Measurements from ENCODE around the gene CTIF. TPM values are rescaled to one million over a fixed set of nuclear protein-coding genes. Genes with fewer than 3 reads are reported as not detected.

Gene CTIF
- total RNA-seq, 1 donor from 2014 or later = 67.9 TPM

- Mint-ChIP-seq H3K4me3 (no peak overlapping the region), H3K4me1 (peaks cover 11% of the 10 kb centered on the region)
Measured at GRCh38 chr18:48592540-48593171, 53.8 kb downstream of the CTIF start.

GRCh38 chr18:48594471-48595094 lies 55.8 kb downstream of the CTIF start:
- TF ChIP-seq CTCF (IDR thresholded peaks at IDR 0.05; ENCODE audit: unreplicated experiment) = no peak
- DNase-seq (ENCODE audit: low spot score in 2 of 2, unreplicated experiment in 2 of 2) = no peak
- H3K4me1 Mint-ChIP-seq = peaks cover 11% of the 10 kb centered on the region
- no peaks in the 10 kb centered on the region for H3K27me3 Mint-ChIP-seq (ENCODE audit: low read depth)
- no peaks in the 10 kb centered on the region for H3K9me3 Mint-ChIP-seq
- peak overlapping the region; percentile 66 for H3K27ac Mint-ChIP-seq
- H3K36me3 Mint-ChIP-seq = peaks cover 6% of the 10 kb centered on the region
- no peak overlapping the region for H3K4me3 Mint-ChIP-seq

More at GRCh38 chr18:48592540-48593171, 53.8 kb downstream of the CTIF start:
- Mint-ChIP-seq H3K36me3 (peaks cover 6% of the 10 kb centered on the region), H3K27ac (no peak overlapping the region), H3K9me3 (no peaks in the 10 kb centered on the region), H3K27me3 (ENCODE audit: low read depth) (no peaks in the 10 kb centered on the region)
- DNase-seq (ENCODE audit: low spot score in 2 of 2, unreplicated experiment in 2 of 2) = no peak
- TF ChIP-seq CTCF (IDR thresholded peaks at IDR 0.05; ENCODE audit: unreplicated experiment) = no peak

- Mint-ChIP-seq H3K4me3 (no peak overlapping the region), H3K4me1 (peaks cover 20% of the 10 kb centered on the region), H3K36me3 (peaks cover 6% of the 10 kb centered on the region), H3K9me3 (no peaks in the 10 kb centered on the region), H3K27ac (no peak overlapping the region), H3K27me3 (ENCODE audit: low read depth) (no peaks in the 10 kb centered on the region)
- no peak for DNase-seq (ENCODE audit: low spot score in 2 of 2, unreplicated experiment in 2 of 2)
- TF ChIP-seq CTCF (IDR thresholded peaks at IDR 0.05; ENCODE audit: unreplicated experiment) = no peak
Measured at GRCh38 chr18:48595703-48596218, 56.9 kb downstream of the CTIF start.

- no peak overlapping the region for H3K27ac Mint-ChIP-seq
Measured at GRCh38 chr18:48597110-48597509, 58.3 kb downstream of the CTIF start.

GRCh38 chr18:48597671-48598070 lies 58.8 kb downstream of the CTIF start:
- no peak overlapping the region for H3K27ac Mint-ChIP-seq
- H3K4me1 Mint-ChIP-seq = peaks cover 27% of the 10 kb centered on the region
- no peaks in the 10 kb centered on the region for H3K9me3 Mint-ChIP-seq

More at GRCh38 chr18:48597110-48597509, 58.3 kb downstream of the CTIF start:
- Mint-ChIP-seq H3K9me3 (no peaks in the 10 kb centered on the region), H3K36me3 (peaks cover 6% of the 10 kb centered on the region), H3K4me3 (no peak overlapping the region), H3K27me3 (ENCODE audit: low read depth) (no peaks in the 10 kb centered on the region), H3K4me1 (peaks cover 27% of the 10 kb centered on the region)
- no peak for TF ChIP-seq CTCF (IDR thresholded peaks at IDR 0.05; ENCODE audit: unreplicated experiment)
- no peak for DNase-seq (ENCODE audit: low spot score in 2 of 2, unreplicated experiment in 2 of 2)

More at GRCh38 chr18:48597671-48598070, 58.8 kb downstream of the CTIF start:
- no peak for TF ChIP-seq CTCF (IDR thresholded peaks at IDR 0.05; ENCODE audit: unreplicated experiment)
- H3K4me3 Mint-ChIP-seq = no peak overlapping the region
- no peak for DNase-seq (ENCODE audit: low spot score in 2 of 2, unreplicated experiment in 2 of 2)
- H3K27me3 Mint-ChIP-seq (ENCODE audit: low read depth) = no peaks in the 10 kb centered on the region
- H3K36me3 Mint-ChIP-seq = peaks cover 6% of the 10 kb centered on the region

All from mesothelial cell of epicardium (in vitro differentiated cells).